ENCODE measurements around the gene MAF.

GRCh38 chr16:79644971-79645667 lies 44.6 kb upstream of the MAF start:
- TF ChIP-seq NFE2 (CRISPR knock-in tag; IDR thresholded peaks at IDR 0.05) (no peak), CTCF (CRISPR knock-in tag; IDR thresholded peaks at IDR 0.05) (no peak), HDAC6 (IDR thresholded peaks at IDR 0.05; ENCODE audit: low read depth, low read length) (no peak), FOXM1 (CRISPR knock-in tag; IDR thresholded peaks at IDR 0.05) (no peak), ZSCAN30 (CRISPR knock-in tag; IDR thresholded peaks at IDR 0.05) (no peak), EP300 (IDR thresholded peaks at IDR 0.05; ENCODE audit: low read depth in 2 of 2, low read length in 2 of 2) (no peak), EP300 (CRISPR knock-in tag; IDR thresholded peaks at IDR 0.05; ENCODE audit: borderline replicate concordance) (no peak), ZNF629 (CRISPR knock-in tag; conservative IDR thresholded peaks at IDR 0.05) (no peak), POLR2A (IDR thresholded peaks at IDR 0.05; ENCODE audit: insufficient read depth in 1 of 2, low read depth in 2 of 2, low read length in 2 of 2) (no peak), ARID3A (IDR thresholded peaks at IDR 0.05; ENCODE audit: low read depth, low read length) (no peak), ZNF766 (CRISPR knock-in tag; IDR thresholded peaks at IDR 0.05; ENCODE audit: borderline replicate concordance) (no peak), PCBP2 (optimal IDR thresholded peaks at IDR 0.05; ENCODE audit: low read depth, low read length, poor library complexity, severe bottlenecking) (no peak)
- TF ChIP-seq, protein P1, sequence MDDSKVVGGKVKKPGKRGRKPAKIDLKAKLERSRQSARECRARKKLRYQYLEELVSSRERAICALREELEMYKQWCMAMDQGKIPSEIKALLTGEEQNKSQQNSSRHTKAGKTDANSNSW (CRISPR knock-in tag; IDR thresholded peaks at IDR 0.05; ENCODE audit: borderline replicate concordance), result no peak
- TF ChIP-seq, protein P2, sequence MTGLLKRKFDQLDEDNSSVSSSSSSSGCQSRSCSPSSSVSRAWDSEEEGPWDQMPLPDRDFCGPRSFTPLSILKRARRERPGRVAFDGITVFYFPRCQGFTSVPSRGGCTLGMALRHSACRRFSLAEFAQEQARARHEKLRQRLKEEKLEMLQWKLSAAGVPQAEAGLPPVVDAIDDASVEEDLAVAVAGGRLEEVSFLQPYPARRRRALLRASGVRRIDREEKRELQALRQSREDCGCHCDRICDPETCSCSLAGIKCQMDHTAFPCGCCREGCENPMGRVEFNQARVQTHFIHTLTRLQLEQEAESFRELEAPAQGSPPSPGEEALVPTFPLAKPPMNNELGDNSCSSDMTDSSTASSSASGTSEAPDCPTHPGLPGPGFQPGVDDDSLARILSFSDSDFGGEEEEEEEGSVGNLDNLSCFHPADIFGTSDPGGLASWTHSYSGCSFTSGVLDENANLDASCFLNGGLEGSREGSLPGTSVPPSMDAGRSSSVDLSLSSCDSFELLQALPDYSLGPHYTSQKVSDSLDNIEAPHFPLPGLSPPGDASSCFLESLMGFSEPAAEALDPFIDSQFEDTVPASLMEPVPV (CRISPR knock-in tag; IDR thresholded peaks at IDR 0.05), result no peak
